Transverse colon (tissue), 3 donors: Measurements from ENCODE around the gene OLFML2A.

ENCODE experiments used
- CTCF ChIP-seq, 5 experiments: fragments of 200-600 bp in 3 of 5; fragments of 450-650 bp in 2 of 5; sonication (generic) in 3 of 5; IDR thresholded peaks; 1 replicate in 2 of 5; 2 replicates in 3 of 5; pipeline ENCODE4 v1.5.1; 2016 to 2017; ENCODE audit warnings: antibody characterized with exemption in 5 of 5, inconsistent platforms in 3 of 5, mild to moderate bottlenecking in 2 of 5, moderate library complexity in 1 of 5
- EP300 ChIP-seq: sonication (generic); formaldehyde crosslinking; IDR thresholded peaks from one replicate; pipeline ENCODE4 v1.6.1; 2017; ENCODE audit warnings: antibody characterized with exemption, low read depth
- POLR2A ChIP-seq: fragments of 450-650 bp; IDR thresholded peaks from one replicate; pipeline ENCODE4 v1.6.1; 2016; ENCODE audit warnings: antibody characterized with exemption, mild to moderate bottlenecking, moderate library complexity

GRCh38 chr9:124843456-124844034, 66.6 kb downstream of the OLFML2A start:
- TF ChIP-seq POLR2A (no peak), CTCF (IDR thresholded peaks at IDR 0.05) (no peak), EP300 (no peak)
